ENCODE measurements around the gene HRCT1.

- TF ChIP-seq POLR2A (IDR thresholded peaks at IDR 0.05), result no peak
- TF ChIP-seq CTCF (IDR thresholded peaks at IDR 0.05), result no peak
These were observed 36.3 kb downstream of the HRCT1 start for GRCh38 chr9:35942286-35942685.

Data from testis (tissue), 2 donors.